NCI-H69 (cell line): ENCODE data around the gene SLC6A3.

ENCODE experiments used
- DNase-seq: peaks from one replicate; lab custom pipeline; 2025; lab: John Stamatoyannopoulos, UW

SLC6A3 gene

DNA sequence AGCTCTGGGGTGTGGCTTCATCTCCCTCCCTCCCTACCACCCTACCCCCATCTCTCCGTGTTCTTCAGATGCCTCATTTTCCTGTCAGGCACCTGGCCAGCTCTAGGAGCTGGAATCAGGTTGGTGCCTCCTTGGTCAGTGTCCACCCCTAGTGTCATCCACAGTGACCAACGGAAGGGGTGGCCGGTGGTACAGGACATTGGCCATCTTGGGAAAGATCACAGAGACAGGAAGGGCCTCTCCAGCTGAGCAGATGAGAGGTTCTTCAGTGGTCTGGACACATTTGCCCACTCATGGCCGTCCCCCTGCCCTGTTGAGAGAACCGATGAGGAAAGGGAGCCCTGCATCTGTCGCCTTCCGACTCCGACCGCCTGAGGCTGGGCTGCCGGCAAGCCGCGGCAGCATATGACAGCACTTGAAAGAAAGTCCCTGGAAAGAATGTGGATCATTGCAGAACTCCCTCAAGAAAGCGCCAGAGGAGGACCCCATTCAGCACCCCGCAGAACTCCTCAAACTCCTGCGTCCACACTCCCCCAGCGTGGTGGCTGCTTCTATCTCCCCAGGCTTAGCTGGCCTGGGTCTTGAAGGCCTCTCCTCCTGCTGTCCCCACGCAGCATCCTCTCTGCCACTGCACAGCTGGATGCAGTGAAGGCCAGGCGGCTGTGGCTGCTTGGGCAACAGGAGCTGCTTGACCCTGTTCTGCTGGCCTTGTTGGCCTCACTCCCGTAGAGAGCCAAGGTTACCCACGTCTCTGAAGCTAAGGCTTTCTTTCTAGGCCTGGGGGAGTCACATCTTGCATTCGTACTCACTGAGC is 98.4 kb downstream of the SLC6A3 start:
- DNase-seq = no peak

DNA sequence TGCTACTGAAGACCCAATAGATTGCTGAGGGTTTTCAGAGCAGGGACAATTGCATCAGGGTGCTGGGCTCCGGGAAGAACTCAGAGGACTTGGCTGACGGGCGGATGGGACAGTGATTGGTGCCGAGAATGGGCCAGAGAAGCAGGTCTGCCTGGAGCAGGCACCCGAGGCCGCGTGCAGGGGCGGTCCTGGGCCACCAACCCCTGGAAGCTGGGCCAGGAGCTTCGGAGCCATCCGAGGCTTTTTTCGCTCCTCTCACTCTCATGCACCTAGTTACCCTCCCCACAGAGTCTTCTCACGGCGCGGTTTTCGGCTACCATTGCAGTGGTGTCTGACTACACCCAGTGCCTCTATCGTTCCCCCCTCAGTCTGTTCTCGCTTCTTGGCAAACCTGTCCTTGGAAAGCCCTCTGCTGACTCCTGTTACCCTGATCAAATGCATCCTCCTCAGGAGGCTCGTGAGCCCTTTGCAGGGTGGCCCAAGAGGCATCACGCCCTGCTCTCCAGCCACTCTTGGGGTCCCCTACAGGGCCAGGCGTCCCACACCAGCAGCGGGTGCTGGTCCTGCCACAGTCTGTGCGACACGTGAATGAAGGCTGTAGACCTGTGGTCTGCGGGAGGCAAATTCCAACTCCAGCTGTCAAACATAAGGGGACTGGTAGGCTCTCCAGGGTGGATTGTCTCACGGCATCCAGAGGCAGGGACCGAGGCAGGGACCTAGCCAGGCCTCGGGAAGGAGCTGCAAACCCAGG is 99.2 kb downstream of the SLC6A3 start:
- DNase-seq = no peak

DNA sequence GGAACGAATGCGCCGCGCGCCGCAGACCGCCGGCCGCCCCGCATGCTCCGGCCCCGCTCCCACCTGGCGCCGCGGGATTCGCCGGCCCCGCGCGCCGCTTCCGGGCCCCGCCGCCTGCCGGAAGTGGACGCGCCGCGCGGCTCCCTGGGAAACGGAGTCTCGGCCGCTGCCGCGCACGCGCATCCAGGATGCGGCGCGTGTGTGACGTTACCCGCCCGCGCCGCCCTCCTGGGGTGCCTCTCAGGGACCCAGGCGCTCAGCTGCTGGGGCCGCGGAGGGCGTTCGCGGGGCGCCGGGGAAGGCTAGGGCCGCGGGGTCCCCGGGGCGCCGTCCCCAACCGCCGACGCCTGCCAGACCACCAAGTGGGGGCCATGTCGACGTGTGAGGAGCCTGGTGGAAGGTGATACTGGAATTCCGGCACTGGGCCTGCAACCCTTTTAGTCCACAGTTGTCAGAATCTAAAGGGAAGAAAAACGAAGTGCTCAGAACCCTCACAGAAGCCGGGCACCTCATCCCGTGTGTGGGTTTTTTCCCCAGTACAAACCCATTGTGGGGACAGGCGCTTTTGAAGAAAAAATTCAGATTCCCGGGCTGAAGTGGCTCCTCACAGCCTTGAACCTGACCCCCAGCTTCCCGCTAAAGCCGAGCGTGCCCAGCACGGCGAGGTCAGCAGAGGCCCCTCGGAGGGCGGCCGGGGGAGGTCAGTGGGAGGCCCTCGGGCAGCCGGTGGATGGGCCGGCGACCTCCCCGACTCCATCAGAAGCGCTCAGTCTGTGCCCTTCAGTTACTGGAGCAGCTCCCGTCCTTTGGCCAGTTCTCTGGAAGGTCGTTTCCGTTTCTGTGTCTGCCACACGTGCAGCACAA is 100.0 kb downstream of the SLC6A3 start, which contains the start of gene CLPTM1L:
TSS of gene CLPTM1L (minus strand) at position 125 of the 864 bp plus-strand sequence. CDS start 258 bp downstream, outside the sequence.
- DNase-seq = peak; percentile 97

DNA sequence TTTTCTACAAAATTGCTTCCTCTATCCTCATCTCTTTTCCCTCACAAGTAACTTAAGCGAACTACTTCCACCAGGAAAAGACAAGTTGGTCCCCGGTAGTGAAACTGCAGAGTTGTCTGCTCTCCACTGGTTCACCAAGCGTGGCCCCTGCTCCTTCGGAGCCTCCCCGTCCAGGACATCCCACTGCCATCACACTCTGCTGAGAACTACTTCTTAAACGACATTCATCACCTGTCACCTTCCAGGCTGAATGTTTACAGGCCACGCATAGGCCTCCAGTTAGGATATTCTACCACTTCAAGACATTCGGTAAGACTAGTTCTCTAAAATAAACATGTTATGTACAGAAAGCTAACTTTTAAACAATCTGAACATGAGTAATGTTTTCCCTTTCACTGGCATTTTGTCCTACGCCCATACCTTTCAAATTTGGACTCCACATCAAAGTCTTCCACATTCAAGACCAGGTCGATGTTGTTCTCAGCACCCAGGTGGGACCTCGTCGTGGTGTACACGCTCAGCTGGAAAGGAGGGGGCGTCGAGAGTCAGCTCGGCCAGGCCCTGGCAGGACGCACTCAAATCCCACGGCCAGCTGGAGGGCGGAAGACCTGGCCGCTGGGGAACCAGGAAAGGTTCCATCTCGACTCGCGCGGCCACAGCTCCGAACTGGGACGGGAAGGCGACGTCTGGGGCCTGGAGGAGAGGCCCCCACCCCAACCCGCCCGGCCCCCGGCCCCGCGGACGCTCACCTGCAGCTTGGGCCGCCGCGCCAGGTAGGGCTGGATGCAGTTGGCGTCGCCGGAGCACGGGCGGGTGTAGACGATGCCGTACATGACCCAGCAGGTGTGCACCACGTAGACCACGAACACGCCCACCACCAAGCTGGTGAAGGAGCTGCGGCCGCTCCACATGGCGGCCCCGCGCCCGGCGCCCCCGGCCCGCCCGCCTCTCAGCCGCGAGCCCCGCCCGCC is 101.0 kb downstream of the SLC6A3 start:
- peak; percentile 74 for DNase-seq

- DNase-seq = no peak
Measured at GRCh38 chr5:1343315-1343751, 101.9 kb downstream of the SLC6A3 start.
